ENCODE results near the gene TMEM53.

TMEM53 gene

DNA sequence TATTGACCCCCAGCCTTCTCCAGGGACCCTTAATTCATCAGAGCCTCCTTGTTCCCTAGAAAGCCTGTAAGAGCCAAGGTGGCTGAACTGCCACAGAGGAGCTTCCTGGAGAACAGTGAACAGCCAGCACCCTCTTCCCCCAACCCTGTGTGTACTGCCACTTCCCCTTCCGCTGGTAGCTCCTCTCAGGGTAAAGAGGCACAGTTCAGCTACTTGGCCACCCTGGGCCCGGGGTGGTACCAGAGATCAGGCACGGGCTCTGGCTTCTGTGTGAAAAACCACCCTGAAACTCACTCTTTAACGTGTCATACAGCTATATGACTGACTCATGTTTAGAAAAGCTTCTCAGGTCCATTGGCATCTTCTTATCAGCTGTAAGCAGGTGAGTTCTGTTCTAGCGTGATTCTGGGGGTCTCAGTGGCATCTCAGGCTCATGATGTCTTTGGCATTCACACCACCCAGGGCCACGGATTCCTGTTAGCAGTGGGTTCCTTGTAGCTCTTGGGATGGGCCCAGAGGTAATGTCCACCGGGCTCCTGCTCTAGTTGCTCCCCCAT, 22.6 kb upstream of the TMEM53 start:
- DNase-seq = no peak

DNA sequence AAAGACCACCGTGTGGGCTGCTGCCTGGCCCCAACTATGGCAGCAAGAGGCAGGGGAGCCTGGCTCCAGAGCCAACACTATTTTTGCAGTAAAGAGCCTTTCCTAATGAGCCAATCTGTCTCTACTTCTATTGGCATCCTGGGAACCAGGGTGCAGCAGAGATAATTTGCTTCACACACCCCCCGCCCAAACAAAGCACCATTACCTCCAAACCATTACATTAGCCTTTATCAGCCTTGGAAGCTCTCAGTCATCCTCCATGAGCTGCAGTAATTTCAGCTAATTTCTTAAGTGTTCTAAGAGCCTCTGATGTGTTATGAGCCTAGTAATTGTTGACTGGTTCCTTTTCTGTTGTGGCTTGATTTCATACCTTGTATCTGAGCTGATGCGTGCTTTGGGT, 21.8 kb upstream of the TMEM53 start:
- DNase-seq = no peak

GRCh38 chr1:44695671-44696070, 21.4 kb upstream of the TMEM53 start:
- DNase-seq = no peak

GRCh38 chr1:44694863-44695478, 20.7 kb upstream of the TMEM53 start:
- no peak for DNase-seq

- no peak for DNase-seq
Measured at GRCh38 chr1:44693900-44694299, 19.6 kb upstream of the TMEM53 start.

GRCh38 chr1:44693159-44693558, 18.9 kb upstream of the TMEM53 start:
- DNase-seq = no peak

DNA sequence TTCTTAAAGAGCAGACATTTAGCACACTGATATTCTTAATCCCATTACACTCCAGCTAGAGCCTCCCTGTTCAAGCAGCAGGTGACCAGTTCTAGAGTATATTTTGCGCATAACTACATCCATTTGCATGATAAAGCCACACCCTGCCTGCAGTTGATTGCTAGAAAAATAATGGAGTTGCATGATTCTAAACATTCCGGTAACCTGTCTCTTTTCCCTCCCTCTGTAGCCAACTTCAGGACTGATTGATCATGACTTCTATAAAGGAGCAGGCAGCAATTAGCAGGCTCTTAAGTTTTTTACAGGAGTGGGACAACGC, 15.1 kb upstream of the TMEM53 start:
- DNase-seq = no peak

DNA sequence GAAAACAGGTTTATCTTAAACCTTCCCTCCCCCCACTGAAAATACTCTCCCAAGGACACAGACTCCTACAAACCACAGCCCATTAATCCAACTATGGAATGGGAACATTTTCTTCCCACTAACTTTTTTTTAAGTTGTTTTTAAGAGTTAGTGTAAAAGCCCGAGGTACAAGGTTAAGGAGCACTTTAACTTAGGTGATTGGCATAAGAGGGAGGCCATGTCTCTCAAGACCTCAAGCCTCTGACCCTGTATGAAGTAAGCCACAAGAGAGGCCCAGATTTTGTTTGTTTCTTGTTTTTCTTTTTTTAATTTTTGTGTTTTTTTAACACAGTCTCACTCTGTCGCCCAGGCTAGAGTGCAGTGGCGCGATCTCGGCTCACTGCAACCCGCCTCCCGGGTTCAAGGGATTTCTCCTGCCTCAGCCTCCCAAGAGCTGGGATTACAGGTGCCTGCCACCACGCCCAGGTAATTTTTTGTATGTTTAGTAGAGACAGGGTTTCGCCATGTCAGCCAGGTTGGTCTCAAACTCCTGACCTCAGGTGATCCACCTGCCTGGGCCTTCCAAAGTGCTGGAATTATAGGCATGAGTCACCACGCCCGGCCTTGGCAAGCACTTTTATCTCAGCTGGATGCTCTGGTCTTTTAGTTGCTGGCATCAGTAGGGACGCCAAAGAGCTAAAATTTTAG, 14.6 kb upstream of the TMEM53 start:
- DNase-seq = no peak

- DNase-seq = no peak
Measured at GRCh38 chr1:44685881-44686280, 11.6 kb upstream of the TMEM53 start.

- DNase-seq = no peak
Measured at GRCh38 chr1:44685218-44685617, 10.9 kb upstream of the TMEM53 start.

GRCh38 chr1:44684525-44684924, 10.2 kb upstream of the TMEM53 start:
- DNase-seq = no peak

DNA sequence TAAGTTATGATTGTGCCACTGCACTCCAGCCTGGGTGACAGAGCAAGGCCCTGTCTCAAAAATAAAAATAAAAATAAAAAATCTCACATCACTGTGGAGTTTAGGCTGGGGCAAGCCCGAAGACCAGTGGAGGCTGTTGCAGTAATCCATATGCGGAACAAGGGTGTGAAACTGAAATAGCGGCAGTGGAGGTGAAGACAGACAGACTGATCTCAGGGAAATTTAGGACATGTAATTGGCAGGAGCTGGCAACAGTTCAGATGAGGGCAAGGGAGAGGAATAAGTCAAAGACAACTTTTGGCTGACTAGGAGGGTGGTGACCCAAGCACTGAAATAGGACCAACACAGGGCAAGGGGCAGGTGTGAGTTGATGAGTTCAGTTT, 8.6 kb upstream of the TMEM53 start:
- DNase-seq = no peak

- no peak for DNase-seq
Measured at GRCh38 chr1:44681905-44682882, 7.9 kb upstream of the TMEM53 start.

DNA sequence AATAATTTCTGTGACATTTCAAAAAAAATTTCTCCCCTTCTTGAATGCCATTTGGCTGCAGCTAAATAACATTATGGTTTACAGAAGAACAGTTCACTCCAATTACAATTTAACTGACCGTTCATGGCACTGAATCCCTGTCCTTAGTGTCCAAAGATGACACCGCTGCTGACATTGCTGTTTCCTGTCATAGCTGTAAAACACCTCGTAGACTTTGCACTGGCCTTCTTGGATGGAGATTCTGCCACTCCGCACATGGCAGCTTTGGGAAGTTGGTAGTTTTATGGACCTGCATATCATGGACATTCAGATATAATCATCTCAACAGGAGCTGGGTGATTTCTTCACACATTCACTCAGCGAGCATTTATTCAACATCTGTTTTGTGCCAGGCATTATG, 5.2 kb upstream of the TMEM53 start:
- DNase-seq = no peak

- no peak for DNase-seq
Measured at GRCh38 chr1:44678626-44679025, 4.3 kb upstream of the TMEM53 start.

- DNase-seq = no peak
Measured at GRCh38 chr1:44678120-44678519, 3.8 kb upstream of the TMEM53 start.

GRCh38 chr1:44677201-44677766, 3.0 kb upstream of the TMEM53 start:
- DNase-seq = peak; percentile 60

- peak; percentile 84 for DNase-seq
Measured at GRCh38 chr1:44676484-44677200, 2.4 kb upstream of the TMEM53 start.

DNA sequence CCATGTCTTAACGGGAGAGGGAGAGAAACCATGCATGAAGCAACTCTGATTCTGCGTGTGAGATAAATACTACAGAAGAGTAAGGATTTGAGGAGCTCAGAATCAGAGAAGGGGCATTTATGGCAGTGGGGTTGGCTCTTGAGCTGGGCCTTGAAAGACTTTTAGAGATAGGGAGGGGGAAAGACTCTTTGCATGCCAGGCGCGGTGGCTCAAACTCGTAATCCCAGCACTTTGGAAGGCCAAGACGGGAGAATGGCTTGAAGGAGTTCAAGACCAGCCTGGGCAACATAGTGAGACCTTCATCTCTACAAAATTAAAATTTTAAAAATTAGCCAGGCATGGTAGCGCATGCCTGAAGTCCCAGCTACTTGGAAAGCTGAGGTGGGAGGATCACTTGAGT, 905 bp upstream of the TMEM53 start:
- no peak for DNase-seq

GRCh38 chr1:44673675-44674112, 587 bp downstream of the TMEM53 start:
- no peak for DNase-seq

GRCh38 chr1:44672961-44673674, 1.2 kb downstream of the TMEM53 start:
- no peak for DNase-seq

All from EL (cell line).